ENCODE results near the gene CNOT6. TPM values are rescaled to one million over a fixed set of nuclear protein-coding genes. Genes with fewer than 3 reads are reported as not detected.
A peak's percentile ranks its signal among the peaks of the same experiment; 100 is the strongest.
"Not testable (repeated sequence)": the region's sequence is repeated elsewhere in the genome, so short reads cannot be mapped to it uniquely, and the experiment has no call there.

The CNOT6 gene
- total RNA-seq, 2 donors from 2014 or later, result 12.0 to 15.8 TPM

- DNase-seq, result no peak
- intact Hi-C loops (cut with DNase I), result loop anchor here in 1 of 2 donors (10.0 kb wide), 1 partner anchor 335 kb away; no protein-coding TSS in a partner anchor
- ATAC-seq, result no peak
Measured at GRCh38 chr5:180469586-180469865, 24.7 kb upstream of the CNOT6 start.

- intact Hi-C loops (cut with DNase I), result loop anchor here (2.0 to 10.0 kb wide), 3 partner anchors 178 to 343 kb away; partner anchors contain the start of gene MAPK9 (in 1 of the 2)
Measured at GRCh38 chr5:180469866-180470265, 24.3 kb upstream of the CNOT6 start.

GRCh38 chr5:180470361-180470760, 23.8 kb upstream of the CNOT6 start:
- ATAC-seq (no peak), DNase-seq (no peak)
- intact Hi-C loops (cut with DNase I), result loop anchor here (2.0 to 5.0 kb wide), 2 partner anchors 178 to 344 kb away; partner anchors contain the start of gene MAPK9 (in 1 of the 2)

More at GRCh38 chr5:180469866-180470265, 24.3 kb upstream of the CNOT6 start:
- no peak for ATAC-seq
- no peak for DNase-seq

GRCh38 chr5:180470966-180471582, 23.1 kb upstream of the CNOT6 start:
- intact Hi-C loops (cut with DNase I), result loop anchor here (1.0 to 5.0 kb wide), 3 partner anchors 178 to 344 kb away; partner anchors contain the start of gene MAPK9 (in 1 of the 2)
- ATAC-seq (peak; percentile 43 to 62), DNase-seq (peak; percentile 61)

GRCh38 chr5:180471866-180472265, 22.3 kb upstream of the CNOT6 start:
- ATAC-seq, result no peak
- DNase-seq, result no peak
- intact Hi-C loops (cut with DNase I), result loop anchor here (1.0 to 5.0 kb wide), 3 partner anchors 179 to 345 kb away; partner anchors contain the start of gene MAPK9 (in 1 of the 2)

- intact Hi-C loops (cut with DNase I), result loop anchor here in 1 of 2 donors (5.0 kb wide), 1 partner anchor 180 kb away; the partner anchor contains the start of gene MAPK9
- DNase-seq (no peak), ATAC-seq (no peak)
Measured at GRCh38 chr5:180472269-180472668, 21.9 kb upstream of the CNOT6 start.

GRCh38 chr5:180473386-180473785, 20.8 kb upstream of the CNOT6 start:
- not testable (repeated sequence) for ATAC-seq, DNase-seq
- intact Hi-C loops (cut with DNase I), result loop anchor here in 1 of 2 donors (5.0 kb wide), 1 partner anchor 181 kb away; the partner anchor contains the start of gene MAPK9

- ATAC-seq (no peak), DNase-seq (no peak)
- intact Hi-C loops (cut with DNase I), result loop anchor here in 1 of 2 donors (5.0 kb wide), 1 partner anchor 182 kb away; the partner anchor contains the start of gene MAPK9
Measured at GRCh38 chr5:180474569-180474968, 19.6 kb upstream of the CNOT6 start.

- ATAC-seq; DNase-seq; intact Hi-C loops (cut with DNase I): not testable (repeated sequence)
Measured at GRCh38 chr5:180475969-180476524, 18.1 kb upstream of the CNOT6 start.

- ATAC-seq (no peak), DNase-seq (no peak)
- intact Hi-C loops (cut with DNase I), result no loop called here
Measured at GRCh38 chr5:180484813-180485212, 9.4 kb upstream of the CNOT6 start.

GRCh38 chr5:180486636-180487149, 7.5 kb upstream of the CNOT6 start:
- intact Hi-C loops (cut with DNase I), result no loop called here
- ATAC-seq (no peak), DNase-seq (no peak)

GRCh38 chr5:180487556-180487955, 6.6 kb upstream of the CNOT6 start:
- intact Hi-C loops (cut with DNase I), result no loop called here
- ATAC-seq, result no peak
- no peak for DNase-seq

GRCh38 chr5:180491496-180491895, 2.7 kb upstream of the CNOT6 start:
- ATAC-seq (no peak), DNase-seq (no peak)
- intact Hi-C loops (cut with DNase I), result no loop called here

- DNase-seq (no peak), ATAC-seq (no peak)
- intact Hi-C loops (cut with DNase I), result no loop called here
Measured at GRCh38 chr5:180492226-180492903, 1.8 kb upstream of the CNOT6 start.

- DNase-seq, result peak; percentile 55
- peak; percentile 43 to 55 for ATAC-seq
- intact Hi-C loops (cut with DNase I), result no loop called here
Measured at GRCh38 chr5:180494510-180495181, 467 bp downstream of the CNOT6 start.

- intact Hi-C loops (cut with DNase I), result no loop called here
- DNase-seq, result no peak
- no peak for ATAC-seq
Measured at GRCh38 chr5:180495292-180495691, 1.1 kb downstream of the CNOT6 start.

- intact Hi-C loops (cut with DNase I), result no loop called here
- DNase-seq (no peak), ATAC-seq (no peak)
Measured at GRCh38 chr5:180495991-180496741, 2.0 kb downstream of the CNOT6 start.

- DNase-seq; intact Hi-C loops (cut with DNase I); ATAC-seq: not testable (repeated sequence)
Measured at GRCh38 chr5:180496806-180497205, 2.6 kb downstream of the CNOT6 start.

All from left cardiac atrium (tissue), 4 donors.